WI38 (cell line): Measurements from ENCODE around the gene TYW3.

Experiments
- H3K4me3 ChIP-seq: 2 replicates; pipeline ENCODE4 v1.5.1; 2011; ENCODE audit warnings: low read depth, mild to moderate bottlenecking, control low read depth, low read length
- TF ChIP-seq, protein P1 (sequence below): IDR thresholded peaks from 2 replicates; pipeline ENCODE4 v1.5.1; 2012; ENCODE audit warnings: low read depth, mild to moderate bottlenecking, control low read depth, low read length

TYW3 gene

DNA sequence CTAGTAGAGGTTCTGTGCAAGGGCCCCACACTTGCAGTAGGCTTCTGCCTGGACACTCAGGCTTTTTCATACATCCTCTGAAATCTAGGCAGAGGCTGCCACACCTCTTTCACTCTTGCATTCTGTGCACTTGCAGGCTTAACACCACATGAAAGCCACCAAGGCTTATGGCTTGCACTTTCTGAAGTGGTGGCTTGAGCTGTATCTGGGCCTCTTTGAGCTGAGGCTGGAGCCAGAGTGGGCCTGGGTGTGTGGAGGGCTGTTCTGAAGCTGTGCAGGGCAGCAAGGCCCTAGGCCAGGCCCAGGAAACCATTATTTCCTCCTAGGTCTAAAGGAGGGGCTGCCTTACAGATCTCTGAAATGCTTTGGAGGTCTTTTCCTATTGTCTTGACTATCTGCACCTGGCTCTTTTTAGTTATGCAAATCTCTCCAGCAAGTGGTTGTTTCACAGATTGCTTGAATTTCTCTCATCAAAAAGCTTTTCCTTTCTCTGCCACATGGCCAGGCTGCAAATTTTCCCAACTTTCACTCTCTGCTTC lies 66.2 kb downstream of the TYW3 start:
- no peak overlapping the region for H3K4me3 ChIP-seq
- TF ChIP-seq, protein P1, sequence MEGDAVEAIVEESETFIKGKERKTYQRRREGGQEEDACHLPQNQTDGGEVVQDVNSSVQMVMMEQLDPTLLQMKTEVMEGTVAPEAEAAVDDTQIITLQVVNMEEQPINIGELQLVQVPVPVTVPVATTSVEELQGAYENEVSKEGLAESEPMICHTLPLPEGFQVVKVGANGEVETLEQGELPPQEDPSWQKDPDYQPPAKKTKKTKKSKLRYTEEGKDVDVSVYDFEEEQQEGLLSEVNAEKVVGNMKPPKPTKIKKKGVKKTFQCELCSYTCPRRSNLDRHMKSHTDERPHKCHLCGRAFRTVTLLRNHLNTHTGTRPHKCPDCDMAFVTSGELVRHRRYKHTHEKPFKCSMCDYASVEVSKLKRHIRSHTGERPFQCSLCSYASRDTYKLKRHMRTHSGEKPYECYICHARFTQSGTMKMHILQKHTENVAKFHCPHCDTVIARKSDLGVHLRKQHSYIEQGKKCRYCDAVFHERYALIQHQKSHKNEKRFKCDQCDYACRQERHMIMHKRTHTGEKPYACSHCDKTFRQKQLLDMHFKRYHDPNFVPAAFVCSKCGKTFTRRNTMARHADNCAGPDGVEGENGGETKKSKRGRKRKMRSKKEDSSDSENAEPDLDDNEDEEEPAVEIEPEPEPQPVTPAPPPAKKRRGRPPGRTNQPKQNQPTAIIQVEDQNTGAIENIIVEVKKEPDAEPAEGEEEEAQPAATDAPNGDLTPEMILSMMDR: no peak

DNA sequence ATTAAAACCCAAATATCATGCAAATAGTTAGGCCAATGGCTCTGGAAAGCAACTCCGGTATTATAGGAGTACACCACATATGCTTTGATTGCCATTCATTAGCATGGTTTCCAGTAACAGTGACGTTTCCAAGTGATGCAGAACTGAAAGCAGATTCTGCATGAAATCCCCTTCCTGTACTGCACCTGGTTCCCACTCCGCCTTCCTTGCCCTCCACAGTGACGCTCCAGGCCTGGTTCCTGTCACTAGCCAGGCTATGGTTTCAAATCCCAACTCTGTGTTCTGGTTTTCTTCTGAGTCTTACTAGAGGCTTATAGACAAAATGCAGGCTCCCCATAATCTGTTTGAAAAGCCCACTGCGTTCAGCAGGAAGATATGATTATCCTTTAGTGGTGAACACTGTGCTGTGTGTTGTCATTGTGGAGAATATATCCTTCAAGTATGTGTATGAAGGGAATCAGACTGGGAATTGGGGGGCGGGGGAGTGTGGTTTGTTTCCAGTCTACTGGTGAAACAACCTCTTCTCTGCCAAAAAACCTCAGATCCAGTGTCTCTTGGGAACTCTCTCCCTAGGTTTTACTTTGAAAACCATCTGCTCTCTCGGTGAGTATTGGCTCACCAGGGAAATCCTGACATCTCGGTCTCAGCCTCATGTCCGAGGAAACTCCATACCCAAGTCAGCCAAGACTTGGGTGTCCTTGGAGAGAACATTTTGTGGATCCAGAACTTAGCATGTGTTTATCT lies 78.7 kb downstream of the TYW3 start:
- TF ChIP-seq, protein P1: no peak
- H3K4me3 ChIP-seq: no peak overlapping the region

DNA sequence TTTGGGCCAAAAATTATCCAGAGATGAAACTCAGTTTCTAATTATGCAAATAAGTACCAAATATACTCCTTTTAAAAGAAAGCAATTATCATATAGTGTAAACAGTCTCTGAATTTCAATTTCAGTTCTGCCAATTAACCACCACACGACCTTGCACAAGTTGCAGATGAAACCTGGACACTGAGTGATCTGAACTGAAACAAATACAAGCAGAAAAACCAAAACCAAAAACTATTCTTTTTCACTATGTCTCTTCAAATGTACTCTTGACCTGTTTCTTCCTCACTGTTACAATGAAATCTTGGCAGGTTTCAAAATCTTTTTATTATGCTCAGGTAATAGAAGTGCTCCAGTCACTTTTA lies 79.2 kb downstream of the TYW3 start:
- TF ChIP-seq, protein P1: no peak
- H3K4me3 ChIP-seq: no peak overlapping the region
